GM12874 (cell line): ENCODE data around the gene ACKR2.

Experiments used
- CTCF ChIP-seq: IDR thresholded peaks from 2 replicates; pipeline ENCODE4 v1.5.1; 2011; ENCODE audit warnings: low read depth, mild to moderate bottlenecking, control low read depth, low read length, moderate library complexity; ENCODE audit not compliant: insufficient read depth

Gene ACKR2

GRCh38 chr3:42876940-42877720 lies 67.9 kb downstream of the ACKR2 start:
- TF ChIP-seq CTCF = no peak

- TF ChIP-seq CTCF = no peak
These were observed 68.6 kb downstream of the ACKR2 start for GRCh38 chr3:42877881-42878280.

- no peak for TF ChIP-seq CTCF
These were observed 70.9 kb downstream of the ACKR2 start for GRCh38 chr3:42880183-42880582.

GRCh38 chr3:42880601-42881451 lies 71.6 kb downstream of the ACKR2 start:
- peak; percentile 96 for TF ChIP-seq CTCF

GRCh38 chr3:42884324-42884723 lies 75.1 kb downstream of the ACKR2 start:
- no peak for TF ChIP-seq CTCF

GRCh38 chr3:42886294-42886822 lies 77.1 kb downstream of the ACKR2 start:
- no peak for TF ChIP-seq CTCF

GRCh38 chr3:42887084-42887483 lies 77.8 kb downstream of the ACKR2 start:
- TF ChIP-seq CTCF = no peak
